ENCODE results near the gene ISYNA1. TPM values are rescaled to one million over a fixed set of nuclear protein-coding genes. Genes with fewer than 3 reads are reported as not detected.

ISYNA1 gene
- total and polyA plus RNA-seq, 2 of the 8 experiments (the other 6 are each of a cell fraction or from before 2014, with no cell fraction given) = 207 to 264 TPM

DNA sequence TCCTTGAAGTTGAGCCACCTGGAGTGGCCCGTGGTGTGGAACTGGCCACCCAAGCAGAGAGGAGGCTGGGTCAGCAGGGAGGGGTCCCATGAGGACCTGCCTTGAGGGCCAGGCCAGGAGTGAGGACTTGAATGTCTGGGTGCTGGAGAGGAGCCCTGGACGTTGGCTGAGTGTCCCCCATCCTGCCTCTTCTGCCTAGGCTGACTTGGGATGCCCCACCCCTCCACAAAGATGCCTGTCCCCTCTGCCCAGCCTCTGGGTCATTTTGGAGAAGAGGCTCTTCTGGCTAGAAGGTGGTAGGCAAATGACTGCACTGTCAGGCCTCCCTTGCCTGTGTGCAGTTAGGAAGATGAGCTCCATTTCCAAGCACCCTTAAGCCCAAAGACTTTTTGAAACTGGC is 17.0 kb downstream of the ISYNA1 start:
- H3K27me3 ChIP-seq (replicated peaks in 1 of 4; ENCODE audit: control insufficient read depth in 3 of 4, extremely low read depth in 1 of 4, insufficient read depth in 3 of 4, low read length in 3 of 4) = peaks cover 5 to 26% (median 21%) of the 10 kb centered on the region in 4 experiments
- H3K23ac ChIP-seq (ENCODE audit: insufficient read length) = no peak overlapping the region
- WGBS, 2 experiments (ENCODE audit: extremely low coverage in 1 of 2, insufficient coverage in 1 of 2, insufficient read length in 1 of 2, insufficient replicate concordance in 2 of 2, low coverage in 1 of 2, low lambda C conversion rate in 2 of 2, missing lambda C conversion rate in 1 of 2) = 80% methylated on average over 1 of the region's 2 CpGs; no CpG with 5 or more reads in 1 of the 2 experiments
- no peak overlapping the region for H2BK15ac ChIP-seq (ENCODE audit: low read length)
- H4K91ac ChIP-seq (replicated peaks; ENCODE audit: insufficient read length, low read length) = no peak overlapping the region
- no peak overlapping the region for H3K14ac ChIP-seq (ENCODE audit: insufficient read length)
- 0 out of 2 replicates have a peak overlapping the region, but pooled peaks have one; percentile 50 for H2BK12ac ChIP-seq (ENCODE audit: low read depth, low read length)
- H2AK5ac ChIP-seq (ENCODE audit: low read depth, low read length) = 0 out of 2 replicates have a peak overlapping the region, but pooled peaks have one; percentile 13
- peak overlapping the region; percentile 51; the same call in 1 of the 2 replicates for H4K8ac ChIP-seq (ENCODE audit: extremely low read depth, insufficient read depth, low read length)
- peaks cover 3% of the 10 kb centered on the region; the same call in 1 of the 2 replicates for H3K79me1 ChIP-seq (ENCODE audit: low read depth, low read length)
- no peak overlapping the region; a peak in 1 of 4 replicates for H3K4me2 ChIP-seq (ENCODE audit: insufficient read depth in 1 of 2, low read depth in 2 of 2, low read length in 2 of 2)
- FAIRE-seq = no peak
- peak overlapping the region; percentile 53 for H3K4ac ChIP-seq (replicated peaks; ENCODE audit: insufficient read length, low read depth, low read length)
- no peaks in the 10 kb centered on the region for H3K9me3 ChIP-seq (ENCODE audit: insufficient read depth in 2 of 2, low read depth in 1 of 2, low read length in 1 of 2)
- H4K20me1 ChIP-seq (replicated peaks in 1 of 2; ENCODE audit: control insufficient read depth in 1 of 2, insufficient read depth in 2 of 2, low read length in 2 of 2) = peaks cover 4 to 14% of the 10 kb centered on the region in 2 experiments
- H3K9ac ChIP-seq (replicated peaks in 1 of 4; ENCODE audit: extremely low read depth in 1 of 4, low read depth in 3 of 4, low read length in 3 of 4) = no peak overlapping the region
- no peak overlapping the region for H3K27ac ChIP-seq (ENCODE audit: low read depth, low read length)
- H3K79me2 ChIP-seq (ENCODE audit: control insufficient read depth in 1 of 2, insufficient read depth in 2 of 2, low read length in 2 of 2) = peaks cover 0 to 4% of the 10 kb centered on the region in 2 experiments; a peak in 1 of 4 replicates
- ChIA-PET POLR2A (ENCODE audit: partially characterized antibody) (interaction anchor here (1.1 to 6.8 kb wide), 4 partner anchors 12 to 498 kb away, joined by 3 to 72 read pairs (median 42); partner anchors contain the start of genes COPE, DDX49 and JUND), CTCF (ENCODE audit: partially characterized antibody) (interaction anchor here (0.8 to 4.1 kb wide), 7 partner anchors 10 to 200 kb away, joined by 3 to 30 read pairs (median 6); no protein-coding TSS in a partner anchor)
- no peak overlapping the region for H3K18ac ChIP-seq (ENCODE audit: extremely low read depth, low read length)
- no peak overlapping the region for H3K56ac ChIP-seq (replicated peaks; ENCODE audit: insufficient read length, low read depth, low read length)
- H3K4me1 ChIP-seq (replicated peaks in 1 of 4; ENCODE audit: control insufficient read depth in 3 of 4, insufficient read depth in 4 of 4, low read length in 3 of 4) = peaks cover 0 to 36% (median 28%) of the 10 kb centered on the region in 4 experiments; a peak in 6 of 7 replicates
- H4K5ac ChIP-seq (ENCODE audit: insufficient read length, low read depth, low read length) = no peak overlapping the region
- H2BK5ac ChIP-seq (ENCODE audit: low read depth, low read length) = no peak overlapping the region
- peaks cover 19% of the 10 kb centered on the region; the same call in 1 of the 2 replicates for H3K23me2 ChIP-seq (ENCODE audit: low read depth, low read length)
- H2AFZ ChIP-seq (ENCODE audit: low read length) = no peak overlapping the region
- H3K4me3 ChIP-seq (ENCODE audit: extremely low read depth in 1 of 4, insufficient read depth in 2 of 4, low read depth in 3 of 4, low read length in 4 of 4) = no peak overlapping the region
- H2BK20ac ChIP-seq (ENCODE audit: low read length) = no peak overlapping the region
- no peak for DNase-seq (ENCODE audit: low read depth in 1 of 2, low spot score in 2 of 2)
- no peaks in the 10 kb centered on the region for H3K36me3 ChIP-seq (ENCODE audit: control insufficient read depth in 2 of 4, insufficient read depth in 4 of 4, low read length in 3 of 4)
- H2BK120ac ChIP-seq (replicated peaks; ENCODE audit: low read depth, low read length) = no peak overlapping the region
- TF ChIP-seq TEAD4 (IDR thresholded peaks at IDR 0.05; ENCODE audit: low read depth, low read length) (no peak), CHD2 (IDR thresholded peaks at IDR 0.05; ENCODE audit: low read length) (no peak), TCF12 (IDR thresholded peaks at IDR 0.05; ENCODE audit: low read depth, low read length) (no peak), SIN3A (conservative IDR thresholded peaks at IDR 0.05 in 1 of 2, IDR thresholded peaks at IDR 0.05 in 1 of 2; ENCODE audit: low read depth in 1 of 2, low read length in 2 of 2) (no peak), GTF2F1 (IDR thresholded peaks at IDR 0.05; ENCODE audit: borderline replicate concordance, low read depth, low read length) (no peak), KDM5A (IDR thresholded peaks at IDR 0.05; ENCODE audit: low read length) (no peak), NANOG (IDR thresholded peaks at IDR 0.05; ENCODE audit: insufficient read depth, low read depth, low read length, poor library complexity, severe bottlenecking) (no peak), BRCA1 (IDR thresholded peaks at IDR 0.05; ENCODE audit: low read depth, low read length) (no peak), SP1 (IDR thresholded peaks at IDR 0.05; ENCODE audit: low read depth, low read length) (no peak), CREB1 (IDR thresholded peaks at IDR 0.05) (no peak), RFX5 (IDR thresholded peaks at IDR 0.05; ENCODE audit: borderline replicate concordance, low read depth, low read length) (no peak)
- TF ChIP-seq, protein P1, sequence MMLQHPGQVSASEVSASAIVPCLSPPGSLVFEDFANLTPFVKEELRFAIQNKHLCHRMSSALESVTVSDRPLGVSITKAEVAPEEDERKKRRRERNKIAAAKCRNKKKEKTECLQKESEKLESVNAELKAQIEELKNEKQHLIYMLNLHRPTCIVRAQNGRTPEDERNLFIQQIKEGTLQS (IDR thresholded peaks at IDR 0.05; ENCODE audit: insufficient read depth, low read depth, low read length) = no peak
- TF ChIP-seq, protein P2, sequence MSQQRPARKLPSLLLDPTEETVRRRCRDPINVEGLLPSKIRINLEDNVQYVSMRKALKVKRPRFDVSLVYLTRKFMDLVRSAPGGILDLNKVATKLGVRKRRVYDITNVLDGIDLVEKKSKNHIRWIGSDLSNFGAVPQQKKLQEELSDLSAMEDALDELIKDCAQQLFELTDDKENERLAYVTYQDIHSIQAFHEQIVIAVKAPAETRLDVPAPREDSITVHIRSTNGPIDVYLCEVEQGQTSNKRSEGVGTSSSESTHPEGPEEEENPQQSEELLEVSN (IDR thresholded peaks at IDR 0.05) = no peak
